ENCODE measurements around the gene MAP3K15.
"Not testable (repeated sequence)": the region's sequence is repeated elsewhere in the genome, so short reads cannot be mapped to it uniquely, and the experiment has no call there.

GRCh38 chrX:19511796-19512195 is 3.5 kb downstream of the MAP3K15 start:
- not testable (repeated sequence) for TF ChIP-seq CTCF (IDR thresholded peaks at IDR 0.05; ENCODE audit: insufficient read depth, low read depth, low read length); EZH2 (IDR thresholded peaks at IDR 0.05; ENCODE audit: insufficient read depth, low read length)
